Immature natural killer cell (primary cell): ENCODE results near the gene PCDH8. TPM values are rescaled to one million over a fixed set of nuclear protein-coding genes. Genes with fewer than 3 reads are reported as not detected.

ENCODE experiments used
- DNase-seq, 3 donors: peaks; one replicate each; pipeline ENCODE4 v3.0.0; 2022; ENCODE audit warnings: mixed read lengths in 1 of 3
- H3K27ac Mint-ChIP-seq, 6 donors: one replicate each; pipeline ENCODE4 v1.8.0; 2020; ENCODE audit warnings: mixed read lengths in 6 of 6, mild to moderate bottlenecking in 5 of 6, inconsistent platforms in 4 of 6, moderate library complexity in 3 of 6
- H3K27me3 Mint-ChIP-seq, 3 donors: one replicate each; pipeline ENCODE4 v1.8.0; 2020 to 2021; ENCODE audit warnings: low read depth in 3 of 3, mild to moderate bottlenecking in 3 of 3, mixed read lengths in 3 of 3, moderate library complexity in 3 of 3, inconsistent platforms in 1 of 3
- H3K36me3 Mint-ChIP-seq, 3 donors: one replicate each; pipeline ENCODE4 v1.8.0; 2020; ENCODE audit warnings: mixed read lengths in 3 of 3, inconsistent platforms in 2 of 3, mild to moderate bottlenecking in 2 of 3
- H3K4me1 Mint-ChIP-seq, 2 donors: one replicate each; pipeline ENCODE4 v1.8.0; 2020; ENCODE audit warnings: inconsistent platforms in 2 of 2, mild to moderate bottlenecking in 2 of 2, mixed read lengths in 2 of 2, moderate library complexity in 1 of 2
- H3K4me3 Mint-ChIP-seq, 5 donors: one replicate each; pipeline ENCODE4 v1.8.0; 2020; ENCODE audit warnings: mild to moderate bottlenecking in 5 of 5, mixed read lengths in 5 of 5, inconsistent platforms in 3 of 5, moderate library complexity in 3 of 5
- H3K9me3 Mint-ChIP-seq, 6 donors: one replicate each; pipeline ENCODE4 v1.8.0; 2020; ENCODE audit warnings: mild to moderate bottlenecking in 6 of 6, mixed read lengths in 6 of 6, inconsistent platforms in 4 of 6, moderate library complexity in 3 of 6
- polyA plus RNA-seq, 3 donors: library from polyadenylated mRNA; unstranded; fragments of 300-500 nt; fragmentation: Illumina TruSeq; gene quantifications; one replicate each; pipeline ENCODE4 v1.2.3, GENCODE V29; 2021

PCDH8 gene
- polyA plus RNA-seq, 3 donors from 2014 or later = not detected

DNA sequence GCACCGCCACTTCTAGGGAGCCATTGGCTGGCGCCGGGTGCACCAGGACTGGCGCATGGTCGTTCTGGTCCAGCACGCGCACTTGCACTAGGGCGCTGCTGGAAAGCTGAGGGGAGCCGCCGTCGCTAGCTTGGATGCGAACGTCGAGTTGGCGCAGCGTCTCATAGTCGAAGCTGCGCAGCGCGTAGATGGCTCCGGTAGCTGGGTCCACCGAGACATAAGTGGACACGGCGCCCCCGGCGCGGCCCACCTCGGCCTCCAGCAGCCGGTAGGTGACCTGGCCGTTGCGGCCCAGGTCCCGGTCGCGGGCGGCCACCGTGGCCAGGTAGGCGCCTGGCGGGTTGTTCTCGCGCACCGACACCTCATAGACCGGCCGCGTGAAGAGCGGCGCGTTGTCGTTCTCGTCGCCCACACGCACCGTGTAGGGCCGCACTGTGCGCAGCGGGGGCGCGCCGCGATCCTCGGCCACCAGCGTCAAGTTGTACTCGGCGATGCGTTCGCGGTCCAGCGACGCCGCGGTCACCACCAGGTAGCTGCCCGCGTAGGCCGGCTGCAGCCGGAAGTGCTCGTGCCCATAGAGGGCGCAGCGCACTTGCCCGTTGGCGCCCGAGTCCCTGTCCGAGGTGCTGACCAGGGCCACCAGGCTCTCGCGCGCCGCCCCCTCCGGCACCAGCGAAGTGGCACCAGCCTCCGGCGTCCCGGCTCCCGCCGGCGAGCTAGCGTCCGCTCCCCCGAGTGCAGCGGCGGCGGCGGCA, 1.7 kb downstream of the PCDH8 start:
- Mint-ChIP-seq H3K9me3 (peaks cover 4 to 22% (median 14%) of the 10 kb centered on the region in 6 donors), H3K4me1 (peaks cover 24 to 27% of the 10 kb centered on the region in 2 donors), H3K27ac (no peak overlapping the region), H3K27me3 (peaks cover 27 to 38% (median 37%) of the 10 kb centered on the region in 3 donors), H3K36me3 (peaks cover 0 to 11% (median 6%) of the 10 kb centered on the region in 3 donors), H3K4me3 (no peak overlapping the region)
- peak in 2 of 3 donors; percentile 14 to 22 for DNase-seq

DNA sequence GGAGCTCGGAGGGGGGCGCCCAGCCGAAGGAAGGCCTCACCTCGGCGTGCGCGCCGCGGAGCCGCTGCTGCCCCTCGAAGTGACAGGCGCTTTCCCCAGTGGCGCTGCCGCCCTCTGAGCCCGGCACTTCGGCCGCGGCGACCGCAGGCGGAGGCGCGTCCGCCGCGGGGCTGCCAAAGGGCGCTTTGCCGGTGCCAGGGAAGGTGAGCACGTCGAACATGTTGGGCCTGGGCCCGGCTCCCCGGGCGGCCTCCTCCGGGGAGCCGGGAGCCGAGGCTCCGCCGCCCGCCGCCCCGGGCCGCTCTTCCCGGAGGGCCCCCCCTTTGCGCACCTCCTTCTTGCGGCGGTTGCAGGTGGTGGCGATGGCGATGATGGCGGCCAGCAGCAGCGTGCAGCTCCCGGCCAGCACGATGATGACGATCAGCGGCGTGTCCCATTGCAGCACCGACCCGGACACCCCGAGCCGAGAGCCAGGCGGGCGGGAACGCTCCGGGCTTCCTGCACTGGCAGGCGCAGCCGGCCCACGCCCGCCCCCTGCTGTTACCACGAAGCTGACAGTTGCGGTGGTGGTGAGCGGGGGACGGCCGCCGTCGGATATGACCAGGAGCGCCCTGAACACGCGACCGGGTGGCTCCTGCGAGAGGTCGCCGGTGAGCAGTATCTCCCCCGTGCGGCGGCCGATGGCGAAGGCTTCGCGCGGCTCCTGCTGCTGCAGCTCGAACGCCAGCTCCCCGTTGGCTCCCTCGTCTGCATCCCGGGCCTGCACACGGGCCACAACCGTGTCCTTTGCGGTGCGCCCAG, 2.5 kb downstream of the PCDH8 start:
- peaks cover 0 to 11% (median 6%) of the 10 kb centered on the region in 3 donors for H3K36me3 Mint-ChIP-seq
- H3K27me3 Mint-ChIP-seq = peaks cover 23 to 36% (median 33%) of the 10 kb centered on the region in 3 donors
- DNase-seq = no peak
- no peak overlapping the region for H3K4me3 Mint-ChIP-seq
- peaks cover 4 to 22% (median 14%) of the 10 kb centered on the region in 6 donors for H3K9me3 Mint-ChIP-seq
- no peak overlapping the region for H3K27ac Mint-ChIP-seq
- H3K4me1 Mint-ChIP-seq = peaks cover 18 to 23% of the 10 kb centered on the region in 2 donors

DNA sequence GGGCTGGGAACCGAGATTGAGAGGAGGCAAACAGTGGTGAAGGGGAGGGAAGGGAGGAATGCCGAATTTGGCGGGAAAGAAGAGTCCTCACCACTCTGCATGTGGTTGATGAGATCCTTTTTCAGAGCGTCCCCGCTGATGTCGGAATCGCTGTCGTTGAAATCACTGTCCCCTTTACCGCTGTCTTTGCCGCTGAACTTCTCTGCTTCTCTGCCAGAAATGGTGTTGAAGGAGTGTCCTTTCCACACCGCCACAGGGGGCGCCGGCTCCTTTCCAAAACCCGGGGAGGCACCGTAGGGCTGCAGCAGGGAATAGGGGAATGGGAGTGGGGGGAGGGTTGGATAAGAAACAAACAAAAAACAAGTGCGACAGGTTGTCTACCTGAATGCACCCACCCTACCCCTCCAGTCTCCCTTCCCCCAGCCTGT, 3.1 kb downstream of the PCDH8 start:
- Mint-ChIP-seq H3K9me3 (peaks cover 4 to 22% (median 14%) of the 10 kb centered on the region in 6 donors), H3K36me3 (peaks cover 0 to 11% (median 6%) of the 10 kb centered on the region in 3 donors), H3K27ac (no peak overlapping the region), H3K4me1 (peaks cover 14 to 17% of the 10 kb centered on the region in 2 donors), H3K27me3 (peaks cover 23 to 36% (median 29%) of the 10 kb centered on the region in 3 donors), H3K4me3 (peak overlapping the region in 2 of 5 donors; percentile 50 to 63)
- DNase-seq = no peak

DNA sequence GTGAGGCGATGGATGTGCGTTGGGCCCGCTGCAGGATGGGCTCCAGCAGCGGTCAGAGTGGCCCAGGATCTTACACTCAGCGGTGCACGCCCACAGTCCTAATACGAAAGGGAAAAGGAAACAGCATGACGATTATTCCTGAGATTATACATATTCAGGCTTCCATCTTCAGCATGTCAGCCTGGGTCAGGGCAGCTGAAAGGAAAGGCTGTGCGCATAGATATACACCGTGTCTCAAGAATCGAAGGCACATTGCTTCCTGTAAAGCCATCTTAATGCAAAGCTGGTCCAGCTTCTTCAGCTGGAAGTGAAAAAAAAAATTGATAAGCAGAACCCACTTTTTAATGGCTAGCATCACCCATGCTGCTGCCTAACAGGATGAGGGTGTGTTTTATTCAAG, 3.6 kb downstream of the PCDH8 start:
- H3K4me3 Mint-ChIP-seq = peak overlapping the region in 2 of 5 donors; percentile 50 to 63
- H3K36me3 Mint-ChIP-seq = peaks cover 0 to 10% (median 6%) of the 10 kb centered on the region in 3 donors
- H3K27me3 Mint-ChIP-seq = peaks cover 23 to 30% (median 26%) of the 10 kb centered on the region in 3 donors
- peaks cover 4 to 19% (median 12%) of the 10 kb centered on the region in 6 donors for H3K9me3 Mint-ChIP-seq
- no peak for DNase-seq
- H3K27ac Mint-ChIP-seq = no peak overlapping the region
- peaks cover 11 to 13% of the 10 kb centered on the region in 2 donors for H3K4me1 Mint-ChIP-seq

DNA sequence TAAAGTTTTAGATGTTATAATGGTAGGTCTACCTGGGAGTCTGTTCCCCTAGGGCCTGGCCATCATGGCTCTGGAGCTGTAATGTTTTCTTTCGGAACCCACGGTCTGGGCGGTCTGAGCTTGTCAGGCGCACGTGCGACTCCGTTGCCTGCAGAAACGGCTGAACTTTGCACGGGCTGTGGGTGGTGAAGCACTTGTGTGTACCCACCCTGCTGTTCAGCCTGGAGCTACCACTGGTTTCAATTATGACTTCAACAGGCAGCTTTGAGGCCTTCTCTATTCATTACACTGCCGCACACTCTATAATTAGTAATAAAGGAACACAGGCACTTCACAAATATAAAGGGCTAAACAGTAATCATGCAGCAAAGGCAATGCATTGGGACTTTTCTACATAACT, 6.0 kb downstream of the PCDH8 start:
- H3K4me1 Mint-ChIP-seq = no peaks in the 10 kb centered on the region
- H3K4me3 Mint-ChIP-seq = no peak overlapping the region
- H3K27me3 Mint-ChIP-seq = peaks cover 17 to 20% (median 18%) of the 10 kb centered on the region in 3 donors
- no peak for DNase-seq
- no peak overlapping the region for H3K27ac Mint-ChIP-seq
- H3K36me3 Mint-ChIP-seq = no peaks in the 10 kb centered on the region
- H3K9me3 Mint-ChIP-seq = peaks cover 0 to 6% (median 0%) of the 10 kb centered on the region in 6 donors

DNA sequence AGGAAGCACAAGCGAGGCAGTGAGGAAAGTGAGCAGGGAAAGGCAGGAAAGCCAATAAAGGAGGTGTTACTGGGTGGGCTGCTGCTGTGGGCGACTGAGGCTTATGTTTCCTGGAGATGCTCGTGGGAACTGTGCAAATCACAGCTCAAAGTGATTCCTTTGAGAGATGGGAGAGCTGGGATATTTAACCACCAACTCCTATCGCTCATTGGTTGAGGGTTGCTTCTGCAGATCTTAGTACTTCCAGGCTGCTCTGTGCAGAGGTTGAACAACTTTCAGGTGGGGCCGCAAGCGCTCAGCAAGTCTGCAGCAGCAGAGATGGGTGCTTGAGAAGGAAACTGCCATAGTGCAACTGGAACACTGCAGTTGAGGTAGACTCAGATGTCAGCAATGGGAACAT, 8.4 kb downstream of the PCDH8 start:
- Mint-ChIP-seq H3K9me3 (peaks cover 0 to 6% (median 0%) of the 10 kb centered on the region in 6 donors), H3K36me3 (no peaks in the 10 kb centered on the region), H3K4me3 (no peak overlapping the region), H3K27me3 (peaks cover 15 to 21% (median 18%) of the 10 kb centered on the region in 3 donors), H3K27ac (no peak overlapping the region), H3K4me1 (no peaks in the 10 kb centered on the region)
- no peak for DNase-seq

DNA sequence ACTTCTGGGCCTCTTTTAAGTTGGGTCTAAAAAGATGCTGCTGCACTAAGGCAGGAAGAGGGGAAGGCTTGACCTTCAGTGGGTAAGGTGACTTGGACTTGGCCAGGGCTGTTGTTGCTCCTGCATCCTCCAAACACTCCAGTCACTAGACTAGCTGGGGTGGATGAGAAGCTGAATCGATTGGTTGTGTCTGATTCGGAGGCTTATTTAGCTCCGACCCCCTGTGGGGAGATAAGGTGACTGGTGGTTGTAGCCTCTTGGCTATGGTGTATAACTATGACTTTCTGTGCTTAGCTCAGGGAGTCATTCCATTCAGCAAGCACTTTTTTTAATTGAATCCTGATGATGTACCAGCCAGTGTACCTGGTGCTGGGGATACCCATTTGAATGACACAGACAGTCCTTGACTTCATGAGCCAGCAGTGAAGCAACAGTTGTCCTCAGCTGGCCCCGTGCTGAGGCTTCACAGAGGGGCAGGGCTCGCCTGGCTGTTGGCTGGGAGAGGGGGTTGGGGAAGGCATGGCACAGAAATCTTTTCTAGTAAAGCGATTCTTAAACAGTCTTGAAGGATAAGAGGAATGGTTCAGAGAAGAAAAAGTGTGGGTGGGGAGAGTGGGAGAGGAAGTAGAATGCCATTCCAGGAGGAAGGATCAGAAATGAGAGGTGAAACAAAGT, 9.9 kb downstream of the PCDH8 start:
- H3K27ac Mint-ChIP-seq = no peak overlapping the region
- H3K27me3 Mint-ChIP-seq = peaks cover 8 to 13% (median 10%) of the 10 kb centered on the region in 3 donors
- H3K9me3 Mint-ChIP-seq = peaks cover 0 to 6% (median 0%) of the 10 kb centered on the region in 6 donors
- H3K36me3 Mint-ChIP-seq = no peaks in the 10 kb centered on the region
- no peak overlapping the region for H3K4me3 Mint-ChIP-seq
- H3K4me1 Mint-ChIP-seq = no peaks in the 10 kb centered on the region
- no peak for DNase-seq

DNA sequence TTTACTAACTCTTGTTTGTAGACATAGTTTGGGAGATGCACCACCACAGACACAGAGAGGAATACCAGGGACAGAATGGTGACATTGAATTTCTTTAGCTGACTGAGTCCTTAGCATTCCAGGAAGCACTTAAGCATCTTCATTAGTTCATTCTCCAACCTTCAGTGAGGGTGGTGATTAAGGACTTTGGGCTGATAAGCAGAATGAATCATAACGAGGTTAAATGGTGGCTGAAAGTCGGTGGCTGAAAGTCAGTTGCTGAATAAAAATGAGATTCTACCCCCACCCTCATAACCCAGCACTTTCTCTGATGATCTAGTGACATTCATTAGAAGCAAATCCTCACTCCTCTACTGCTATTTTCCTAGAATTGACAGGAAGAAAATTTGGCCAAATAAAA, 10.6 kb downstream of the PCDH8 start:
- Mint-ChIP-seq H3K27me3 (peaks cover 5 to 13% (median 6%) of the 10 kb centered on the region in 3 donors), H3K36me3 (no peaks in the 10 kb centered on the region), H3K27ac (no peak overlapping the region), H3K9me3 (peaks cover 0 to 3% (median 0%) of the 10 kb centered on the region in 6 donors), H3K4me1 (no peaks in the 10 kb centered on the region), H3K4me3 (no peak overlapping the region)
- no peak for DNase-seq

DNA sequence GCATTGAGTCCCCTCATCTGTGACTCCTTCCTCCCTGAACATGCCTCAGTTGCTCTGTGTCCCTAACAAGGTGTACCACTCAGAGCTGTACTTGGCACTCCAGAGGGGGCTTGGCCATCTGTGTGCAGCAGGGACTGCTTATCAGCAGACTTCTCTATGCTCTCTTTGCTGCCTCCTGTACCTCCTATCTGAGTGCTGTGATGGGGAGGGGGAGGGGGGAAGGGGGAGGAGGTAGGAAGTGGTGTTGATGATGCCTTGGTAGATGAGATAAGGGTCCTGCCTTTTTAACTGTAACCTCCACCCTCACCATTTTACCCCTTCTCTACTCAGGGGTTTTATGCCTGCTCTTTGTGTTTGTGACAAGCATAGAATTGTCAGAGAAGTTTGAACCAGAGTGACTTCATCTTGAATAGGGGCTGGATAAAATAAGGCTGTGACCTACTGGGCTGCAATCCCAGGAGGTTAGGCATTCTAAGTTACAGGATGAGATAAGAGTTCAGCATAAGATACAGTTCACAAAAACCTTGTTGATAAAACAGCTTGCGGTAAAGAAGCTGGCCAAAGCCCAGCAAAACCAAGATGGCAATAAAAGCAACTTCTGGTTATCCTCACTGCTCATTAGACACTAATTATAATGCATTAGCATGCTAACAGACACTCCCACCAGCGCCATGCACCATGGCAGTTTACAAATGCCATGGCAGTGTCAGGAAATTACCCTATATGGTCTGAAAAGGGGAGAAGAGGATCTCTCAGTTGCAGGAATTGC, 13.2 kb downstream of the PCDH8 start:
- Mint-ChIP-seq H3K4me1 (no peaks in the 10 kb centered on the region), H3K27ac (no peak overlapping the region), H3K4me3 (no peak overlapping the region), H3K36me3 (no peaks in the 10 kb centered on the region), H3K27me3 (peaks cover 2 to 9% (median 6%) of the 10 kb centered on the region in 3 donors), H3K9me3 (no peaks in the 10 kb centered on the region)
- DNase-seq = no peak

DNA sequence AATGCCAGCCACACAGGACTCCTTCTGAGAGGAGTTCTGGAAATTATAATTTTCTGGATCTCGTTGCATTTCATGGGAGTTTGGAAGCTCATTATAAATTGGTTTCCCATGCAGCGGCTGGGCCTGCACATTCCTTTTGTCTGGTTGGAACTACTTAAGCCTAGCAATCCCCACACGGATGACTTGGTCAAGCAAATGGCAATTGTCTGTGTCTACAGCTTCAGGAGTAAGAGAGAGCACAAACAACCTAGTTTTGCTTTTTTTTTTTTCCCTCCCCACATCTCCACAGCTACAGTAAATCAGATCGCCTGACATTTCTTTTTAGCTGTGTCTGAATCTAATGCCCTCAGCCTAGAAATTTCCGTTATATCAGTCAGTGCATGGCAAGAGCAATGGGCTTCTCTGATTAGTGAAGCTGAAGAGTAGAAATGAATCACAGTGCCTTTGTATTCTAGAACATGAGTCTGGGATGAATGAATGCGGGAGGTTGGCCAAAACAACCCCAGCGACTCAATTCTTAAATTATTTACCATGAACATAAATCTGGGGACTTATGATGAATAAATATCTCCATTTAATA, 15.1 kb downstream of the PCDH8 start:
- Mint-ChIP-seq H3K4me1 (no peaks in the 10 kb centered on the region), H3K36me3 (no peaks in the 10 kb centered on the region), H3K4me3 (no peak overlapping the region), H3K9me3 (no peaks in the 10 kb centered on the region), H3K27me3 (peaks cover 0 to 4% (median 0%) of the 10 kb centered on the region in 3 donors), H3K27ac (no peak overlapping the region)
- DNase-seq = no peak

DNA sequence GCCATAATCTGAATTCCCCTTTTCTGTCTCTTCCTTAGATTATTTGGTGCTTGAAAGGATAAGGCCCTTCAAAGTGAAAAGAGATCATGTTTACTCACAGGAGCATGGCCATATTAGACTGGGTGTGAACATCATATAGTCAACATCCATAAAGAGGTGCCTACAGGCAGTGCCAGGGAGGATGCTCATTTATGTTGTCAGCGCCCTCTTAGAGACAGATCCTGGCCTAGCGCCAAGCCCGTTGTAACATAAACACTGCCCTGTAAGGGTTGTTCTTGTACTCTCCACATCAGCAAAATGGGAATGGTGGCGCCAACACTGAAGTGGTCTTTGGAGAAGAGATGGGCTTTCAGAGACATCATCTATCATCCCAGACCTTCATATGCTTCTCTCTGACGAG, 16.1 kb downstream of the PCDH8 start:
- no peak overlapping the region for H3K4me3 Mint-ChIP-seq
- no peaks in the 10 kb centered on the region for H3K36me3 Mint-ChIP-seq
- peaks cover 0 to 4% (median 0%) of the 10 kb centered on the region in 3 donors for H3K27me3 Mint-ChIP-seq
- no peak for DNase-seq
- H3K4me1 Mint-ChIP-seq = no peaks in the 10 kb centered on the region
- no peaks in the 10 kb centered on the region for H3K9me3 Mint-ChIP-seq
- H3K27ac Mint-ChIP-seq = no peak overlapping the region

DNA sequence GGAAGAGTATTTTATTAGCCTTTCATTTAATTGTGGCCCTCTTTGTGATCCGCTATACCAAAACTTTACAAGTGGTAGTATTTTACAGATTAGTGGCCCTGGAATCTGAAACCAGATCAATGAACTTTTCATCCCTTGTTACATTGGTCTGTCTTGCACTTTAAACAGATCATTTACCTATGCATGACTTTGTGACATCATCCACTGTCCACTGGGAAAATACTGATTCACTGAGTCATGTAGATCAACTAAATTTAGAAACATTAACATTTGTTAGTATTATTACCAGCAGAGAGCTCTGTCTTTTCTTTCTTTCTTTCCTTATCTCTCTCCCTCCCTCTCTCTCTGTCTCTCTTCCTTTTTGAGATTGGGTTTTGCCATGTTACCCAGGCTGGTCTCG, 17.5 kb downstream of the PCDH8 start:
- peaks cover 0 to 4% (median 1%) of the 10 kb centered on the region in 3 donors for H3K27me3 Mint-ChIP-seq
- H3K27ac Mint-ChIP-seq = no peak overlapping the region
- no peak for DNase-seq
- no peaks in the 10 kb centered on the region for H3K36me3 Mint-ChIP-seq
- H3K9me3 Mint-ChIP-seq = no peaks in the 10 kb centered on the region
- no peaks in the 10 kb centered on the region for H3K4me1 Mint-ChIP-seq
- no peak overlapping the region for H3K4me3 Mint-ChIP-seq

DNA sequence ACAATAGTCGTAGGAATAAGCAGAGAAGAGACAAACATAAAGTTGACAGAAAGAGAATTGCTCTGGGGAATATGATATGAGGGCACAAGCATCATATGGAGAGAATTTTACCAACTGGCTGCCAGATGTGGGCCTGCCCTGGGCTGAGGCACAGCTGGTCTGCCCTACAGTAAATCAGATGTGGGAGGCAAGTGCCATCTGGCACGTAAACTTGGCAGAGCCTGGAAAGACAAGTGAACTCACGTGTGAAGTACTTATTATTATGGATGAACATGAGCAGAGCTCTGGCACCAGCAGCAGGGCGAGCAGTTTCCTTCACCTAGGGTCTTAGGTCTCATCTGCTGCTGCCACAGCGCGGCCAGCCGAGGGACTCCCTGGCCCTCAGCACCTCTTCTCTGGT, 20.6 kb downstream of the PCDH8 start:
- Mint-ChIP-seq H3K36me3 (no peaks in the 10 kb centered on the region), H3K27ac (no peak overlapping the region), H3K4me1 (no peaks in the 10 kb centered on the region), H3K9me3 (no peaks in the 10 kb centered on the region), H3K4me3 (no peak overlapping the region), H3K27me3 (peaks cover 0 to 10% (median 3%) of the 10 kb centered on the region in 3 donors)
- DNase-seq = no peak
